ENCODE measurements around the gene ZNF106. TPM values are rescaled to one million over a fixed set of nuclear protein-coding genes. Genes with fewer than 3 reads are reported as not detected.

Gene ZNF106
- total and polyA plus RNA-seq, 4 donors = 7.5 to 25.4 (median 20.5) TPM

DNA sequence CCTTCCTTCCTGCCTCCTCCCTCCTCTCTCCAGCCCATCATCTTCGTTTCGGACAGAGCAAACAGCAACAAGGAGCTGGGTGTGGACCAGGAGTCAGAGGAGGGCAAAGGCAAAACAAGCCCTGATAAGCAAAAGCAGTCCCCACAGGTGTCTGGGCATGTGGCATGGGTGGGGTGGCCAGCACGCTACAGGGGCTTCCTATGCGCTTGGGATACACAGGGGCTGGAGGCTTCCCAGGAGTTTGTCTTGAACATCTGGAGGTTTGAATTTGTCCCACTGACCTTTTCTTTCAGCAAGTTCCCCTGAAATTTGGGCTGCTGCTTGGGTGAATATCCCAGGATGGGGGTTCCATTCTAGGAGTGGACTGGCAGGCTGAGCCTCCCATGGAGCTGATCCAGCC, 82.8 kb downstream of the ZNF106 start:
- 85% methylated on average over 4 of the region's 4 CpGs for WGBS
- no peak overlapping the region for H3K4me3 ChIP-seq (ENCODE audit: low read depth in 1 of 3, low read length in 3 of 3)
- H3K4me1 ChIP-seq (ENCODE audit: control insufficient read depth in 4 of 4, insufficient read depth in 4 of 4, low read length in 3 of 4) = peaks cover 3 to 36% (median 25%) of the 10 kb centered on the region in 4 donors
- H3K9me3 ChIP-seq (ENCODE audit: control insufficient read depth in 4 of 4, low read length in 3 of 4) = no peaks in the 10 kb centered on the region
- H3K36me3 ChIP-seq (ENCODE audit: control insufficient read depth in 4 of 4, insufficient read depth in 3 of 4, low read depth in 1 of 4, low read length in 3 of 4) = peaks cover 4 to 20% (median 7%) of the 10 kb centered on the region in 4 donors
- no peak overlapping the region for H3K9ac ChIP-seq (ENCODE audit: low read depth in 1 of 2, low read length in 2 of 2)
- DNase-seq (ENCODE audit: low spot score) = no peak
- H3K27ac ChIP-seq (ENCODE audit: low read depth in 1 of 2, low read length in 2 of 2) = no peak overlapping the region
- TF ChIP-seq HNF4G (IDR thresholded peaks at IDR 0.05) = no peak
- TF ChIP-seq RXRA (IDR thresholded peaks at IDR 0.05) = no peak
- no peak for TF ChIP-seq FOXA2 (IDR thresholded peaks at IDR 0.05)
- H3K27me3 ChIP-seq (ENCODE audit: control insufficient read depth in 4 of 4, insufficient read depth in 4 of 4, low read length in 3 of 4) = no peaks in the 10 kb centered on the region

- Histone ChIP-seq H3K4me1 (ENCODE audit: control insufficient read depth in 4 of 4, insufficient read depth in 4 of 4, low read length in 3 of 4) (peaks cover 3 to 36% (median 25%) of the 10 kb centered on the region in 4 donors), H3K9me3 (ENCODE audit: control insufficient read depth in 4 of 4, low read length in 3 of 4) (no peaks in the 10 kb centered on the region), H3K36me3 (ENCODE audit: control insufficient read depth in 4 of 4, insufficient read depth in 3 of 4, low read depth in 1 of 4, low read length in 3 of 4) (peaks cover 2 to 22% (median 5%) of the 10 kb centered on the region in 4 donors), H3K27ac (ENCODE audit: low read depth in 1 of 2, low read length in 2 of 2) (no peak overlapping the region), H3K9ac (ENCODE audit: low read depth in 1 of 2, low read length in 2 of 2) (no peak overlapping the region), H3K27me3 (ENCODE audit: control insufficient read depth in 4 of 4, insufficient read depth in 4 of 4, low read length in 3 of 4) (no peaks in the 10 kb centered on the region), H3K4me3 (ENCODE audit: low read depth in 1 of 3, low read length in 3 of 3) (no peak overlapping the region)
- 63% methylated on average over 6 of the region's 6 CpGs for WGBS
- TF ChIP-seq RXRA (IDR thresholded peaks at IDR 0.05) (peak in 1 of 2 donors; percentile 50), FOXA1 (IDR thresholded peaks at IDR 0.05) (no peak), REST (IDR thresholded peaks at IDR 0.05) (no peak), MAX (IDR thresholded peaks at IDR 0.05) (no peak), EGR1 (IDR thresholded peaks at IDR 0.05; ENCODE audit: low read depth in 2 of 2) (no peak), ATF3 (IDR thresholded peaks at IDR 0.05) (no peak), HNF4G (IDR thresholded peaks at IDR 0.05) (peak; percentile 71), RAD21 (IDR thresholded peaks at IDR 0.05) (no peak), FOXA2 (IDR thresholded peaks at IDR 0.05) (no peak), NR2F2 (IDR thresholded peaks at IDR 0.05) (no peak), ZBTB33 (IDR thresholded peaks at IDR 0.05) (no peak), SP1 (IDR thresholded peaks at IDR 0.05) (peak; percentile 36), HNF4A (conservative IDR thresholded peaks at IDR 0.05) (peak; percentile 81 to 94), GABPA (IDR thresholded peaks at IDR 0.05 in 1 of 2, conservative IDR thresholded peaks at IDR 0.05 in 1 of 2) (no peak), TAF1 (conservative IDR thresholded peaks at IDR 0.05) (no peak), JUND (IDR thresholded peaks at IDR 0.05) (no peak)
- DNase-seq (ENCODE audit: low spot score) = no peak
Observed at GRCh38 chr15:42405863-42406482, 85.0 kb downstream of the ZNF106 start.

Measured in liver (tissue), 9 donors.